SHP77 treated with DMSO at 0.1 percent for 48 hours (cell line): ENCODE results near the gene SH3TC1.

Source experiments
- DNase-seq: peaks from one replicate; lab custom pipeline; 2025; lab: John Stamatoyannopoulos, UW

SH3TC1 gene

DNA sequence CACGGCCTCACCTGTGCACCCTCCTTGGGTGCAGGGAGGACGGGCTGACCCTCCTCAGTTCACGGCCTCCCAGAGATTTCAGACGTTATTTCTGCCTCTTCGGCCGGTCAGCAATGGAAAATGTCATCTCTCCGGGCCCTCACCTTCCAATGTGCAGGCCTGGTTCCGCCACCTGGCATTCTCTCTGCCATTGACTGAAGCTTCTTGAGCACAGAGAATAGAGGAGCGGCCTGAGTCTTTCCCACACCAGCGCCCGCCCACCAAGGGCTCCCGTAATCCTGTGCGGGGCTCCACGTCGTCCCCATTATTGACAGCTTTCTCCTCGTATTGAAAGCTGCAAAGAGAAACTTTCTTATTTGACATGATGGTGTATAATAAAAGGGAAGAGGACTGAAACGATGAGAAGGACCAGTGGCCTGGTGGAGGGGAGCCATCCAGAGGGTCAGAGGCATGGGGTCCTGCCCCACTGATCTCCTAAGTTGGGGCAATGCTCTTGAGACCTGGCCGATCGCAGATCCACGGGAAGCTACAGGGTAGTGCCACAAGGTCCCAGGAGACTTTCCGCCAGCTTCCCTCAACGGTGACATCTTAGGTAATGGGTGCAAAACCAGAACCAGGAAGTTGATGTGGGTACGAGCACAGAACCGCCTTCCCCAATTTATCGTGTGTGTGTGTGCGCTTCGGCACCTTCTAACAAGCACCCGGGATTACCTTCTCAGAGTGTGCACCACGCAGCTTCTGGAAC is 91.0 kb downstream of the SH3TC1 start:
- DNase-seq = no peak

DNA sequence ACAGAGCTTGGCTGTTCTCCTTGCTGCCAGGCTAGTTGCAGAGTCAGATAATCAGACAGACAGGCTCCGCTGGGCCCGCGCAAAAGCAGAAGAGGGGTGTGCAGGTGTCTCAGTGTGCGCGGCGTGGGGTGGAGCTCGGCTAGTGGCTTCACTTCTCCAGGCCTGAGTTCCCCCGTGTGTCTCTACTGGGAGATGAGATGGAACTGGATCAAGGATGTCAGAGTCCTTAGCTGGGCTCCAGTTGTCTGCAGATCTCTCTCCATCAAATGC is 91.5 kb downstream of the SH3TC1 start:
- no peak for DNase-seq
